PC-3 (cell line): ENCODE measurements around the gene AFTPH. TPM values are rescaled to one million over a fixed set of nuclear protein-coding genes. Genes with fewer than 3 reads are reported as not detected.

ENCODE experiments used
- ATAC-seq: fragments of 200-7000 bp; cut with Tn5 transposase; 2 replicates; pipeline ENCODE4 v1.9.1; 2020; ENCODE audit warnings: mild to moderate bottlenecking, moderate library complexity
- BruUV-seq: library from RNA; stranded (reverse); fragments of 400-500 nt; replicated peaks from 2 replicates; lab custom pipeline; 2021; lab: Mats Ljungman, UMichigan
- CTCF ChIA-PET: fragments of 300-600 bp; sonication (Branson Sonifier 250); formaldehyde crosslinking; loops from one replicate; lab custom pipeline; 2022; ENCODE audit warnings: antibody characterized with exemption; lab: Charles Lee
- POLR2A ChIA-PET: fragments of 300-600 bp; sonication (Branson Sonifier 250); formaldehyde crosslinking; loops from one replicate; lab custom pipeline; 2022; ENCODE audit warnings: antibody characterized with exemption; ENCODE audit not compliant: unreplicated experiment; lab: Charles Lee
- DNase-seq: peaks from one replicate; pipeline ENCODE4 v3.0.0-alpha.2; 2015
- H2AFZ ChIP-seq: fragments of 300-600 bp; sonication (generic); 2 replicates; pipeline ENCODE4 v1.6.0; 2016; ENCODE audit warnings: antibody characterized with exemption, low read length
- H3F3A ChIP-seq: fragments of 300-600 bp; sonication (generic); one replicate; pipeline ENCODE4 v1.6.0; 2017; ENCODE audit warnings: antibody characterized with exemption, low read length, control low read depth, mild to moderate bottlenecking; ENCODE audit not compliant: unreplicated experiment
- H3K27ac ChIP-seq: fragments of 300-600 bp; sonication (generic); 2 replicates; pipeline ENCODE4 v1.5.1; 2016; ENCODE audit warnings: mild to moderate bottlenecking, low read length
- H3K27me3 ChIP-seq: fragments of 300-600 bp; sonication (generic); 2 replicates; pipeline ENCODE4 v1.6.1; 2016; ENCODE audit warnings: low read length, mixed read lengths
- H3K36me3 ChIP-seq: fragments of 300-600 bp; sonication (generic); 2 replicates; pipeline ENCODE4 v1.6.1; 2016; ENCODE audit warnings: low read depth, mixed run types, low read length, mixed read lengths
- H3K4me1 ChIP-seq: fragments of 300-600 bp; sonication (generic); 2 replicates; pipeline ENCODE4 v1.5.1; 2016; ENCODE audit warnings: low read length; ENCODE audit not compliant: insufficient read depth
- H3K4me2 ChIP-seq: fragments of 300-600 bp; sonication (generic); 2 replicates; pipeline ENCODE4 v1.6.0; 2016; ENCODE audit warnings: low read length
- H3K4me3 ChIP-seq: fragments of 300-600 bp; sonication (generic); 2 replicates; pipeline ENCODE4 v1.5.1; 2016; ENCODE audit warnings: mild to moderate bottlenecking, low read length, mixed read lengths
- H3K79me2 ChIP-seq: fragments of 300-600 bp; sonication (generic); 2 replicates; pipeline ENCODE4 v1.6.1; 2017; ENCODE audit warnings: low read length, mixed read lengths
- H3K9ac ChIP-seq: fragments of 300-600 bp; sonication (generic); 2 replicates; pipeline ENCODE4 v1.6.0; 2016; ENCODE audit warnings: mild to moderate bottlenecking, low read length
- H3K9me2 ChIP-seq: fragments of 300-600 bp; sonication (generic); replicated peaks from 2 replicates; pipeline ENCODE4 v1.6.1; 2016; ENCODE audit warnings: mixed run types, low read length, mixed read lengths
- H3K9me3 ChIP-seq: fragments of 300-600 bp; sonication (generic); 2 replicates; pipeline ENCODE4 v1.6.1; 2016; ENCODE audit warnings: low read length, mixed read lengths
- H4K20me1 ChIP-seq: fragments of 300-600 bp; sonication (generic); 2 replicates; pipeline ENCODE4 v1.6.1; 2016; ENCODE audit warnings: low read length, mixed read lengths
- CTCF ChIP-seq: fragments of 300-600 bp; sonication (generic); conservative IDR thresholded peaks from 2 replicates; pipeline ENCODE4 v1.5.1; 2017; ENCODE audit warnings: antibody characterized with exemption, low read depth, mild to moderate bottlenecking, low read length
- EZH2 ChIP-seq: fragments of 300-600 bp; sonication (generic); IDR thresholded peaks from one replicate; pipeline ENCODE4 v1.6.1; 2017; ENCODE audit warnings: antibody characterized with exemption, mild to moderate bottlenecking, low read length; ENCODE audit not compliant: unreplicated experiment
- EZH2phosphoT487 ChIP-seq: fragments of 300-600 bp; sonication (generic); IDR thresholded peaks from 2 replicates; pipeline ENCODE4 v1.6.1; 2018; ENCODE audit warnings: mild to moderate bottlenecking, antibody characterized with exemption, low read length, borderline replicate concordance
- intact Hi-C: fragments of 100-400 bp; cut with micrococcal nuclease; formaldehyde crosslinking; loops from 2 replicates; pipeline ENCODE4 v1.9.0; 2023
- total RNA-seq: library from RNA; depleted of rRNA; stranded (reverse); fragments of >200 nt; gene quantifications from 2 replicates; pipeline ENCODE4 v1.2.3, GENCODE V29; 2014

Gene AFTPH
- total RNA-seq, 1 experiment from 2014 or later, result 26.6 TPM

GRCh38 chr2:64485961-64486360 is 38.2 kb upstream of the AFTPH start:
- no peak overlapping the region for H3K27ac ChIP-seq
- H3K9me3 ChIP-seq, result no peaks in the 10 kb centered on the region
- H3K4me2 ChIP-seq, result 0 out of 2 replicates have a peak overlapping the region, but pooled peaks have one; percentile 14
- no peaks in the 10 kb centered on the region for H3K9me2 ChIP-seq
- peak; percentile 26 for DNase-seq
- POLR2A ChIA-PET, result interaction anchor here (1.0 kb wide), 1 partner anchor 282 kb away, joined by 8 read pairs; no protein-coding TSS in a partner anchor
- TF ChIP-seq EZH2 (no peak), EZH2phosphoT487 (no peak), CTCF (no peak)
- BruUV-seq, result no TSS peak
- H2AFZ ChIP-seq, result no peak overlapping the region
- H3F3A ChIP-seq, result no peaks in the 10 kb centered on the region
- no peaks in the 10 kb centered on the region for H3K36me3 ChIP-seq
- no peaks in the 10 kb centered on the region for H4K20me1 ChIP-seq
- peaks cover 21% of the 10 kb centered on the region for H3K4me1 ChIP-seq
- no peaks in the 10 kb centered on the region for H3K27me3 ChIP-seq
- intact Hi-C loops, result loop anchor here (5.0 kb wide), 1 partner anchor 439 kb away; no protein-coding TSS in a partner anchor
- no peak overlapping the region for H3K9ac ChIP-seq
- no peaks in the 10 kb centered on the region for H3K79me2 ChIP-seq
- CTCF ChIA-PET, result interaction anchor here (0.6 to 1.2 kb wide), 2 partner anchors 101 to 155 kb away, joined by 3 to 7 read pairs; no protein-coding TSS in a partner anchor
- no peak overlapping the region for H3K4me3 ChIP-seq
- ATAC-seq, result no peak; the same call in 1 of the 2 replicates

DNA sequence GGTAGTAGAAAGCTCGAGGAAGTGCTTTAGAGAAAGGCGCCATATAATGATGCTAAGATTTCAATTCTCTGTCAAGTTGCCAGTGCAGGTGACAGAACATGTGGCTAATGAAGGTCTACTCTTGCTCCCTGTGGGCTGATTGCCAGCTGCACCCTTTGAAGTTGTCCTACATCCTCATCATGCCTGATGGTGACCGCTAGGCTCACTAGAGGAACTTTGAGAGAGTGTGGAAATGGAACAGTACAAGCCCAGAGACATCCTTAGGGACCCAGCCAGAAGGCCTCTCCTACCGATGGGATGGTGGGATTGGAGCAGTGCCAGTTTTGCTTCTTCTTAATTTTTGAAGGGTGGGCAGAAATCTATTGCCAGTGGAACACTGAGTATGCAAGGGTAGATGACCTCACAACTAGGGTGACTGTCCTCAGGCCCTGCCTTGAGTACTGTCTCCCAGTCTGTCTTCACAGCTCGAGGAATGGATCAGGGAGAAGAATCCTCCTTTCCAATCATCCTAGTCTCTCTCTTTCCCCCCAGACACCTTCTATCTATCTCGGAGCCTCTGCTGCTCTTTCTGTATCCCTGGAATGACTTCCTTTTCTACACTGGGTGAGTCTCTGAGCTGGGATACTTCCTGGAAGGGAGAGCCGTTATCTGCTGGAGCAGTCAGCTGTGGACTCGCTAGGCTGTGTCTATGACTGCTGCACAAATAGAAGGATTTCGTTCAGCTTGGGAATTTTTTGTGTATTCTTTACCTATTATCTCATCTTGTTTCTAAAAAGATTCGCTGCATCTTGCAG is 36.7 kb upstream of the AFTPH start:
- Histone ChIP-seq H3K4me2 (no peak overlapping the region), H3F3A (no peaks in the 10 kb centered on the region), H3K79me2 (no peaks in the 10 kb centered on the region), H4K20me1 (no peaks in the 10 kb centered on the region), H2AFZ (no peak overlapping the region), H3K9me3 (no peaks in the 10 kb centered on the region), H3K27ac (no peak overlapping the region), H3K4me3 (no peak overlapping the region), H3K9me2 (no peaks in the 10 kb centered on the region), H3K27me3 (no peaks in the 10 kb centered on the region), H3K36me3 (no peaks in the 10 kb centered on the region), H3K9ac (no peak overlapping the region), H3K4me1 (peaks cover 19% of the 10 kb centered on the region)
- CTCF ChIA-PET, result interaction anchor here (0.6 to 1.6 kb wide), 3 partner anchors 75 to 159 kb away, joined by 3 to 15 read pairs (median 5); no protein-coding TSS in a partner anchor
- ATAC-seq (peak; percentile 5; the same call in 1 of the 2 replicates), DNase-seq (no peak)
- POLR2A ChIA-PET, result interaction anchor here (0.5 to 0.7 kb wide), 3 partner anchors 74 to 896 kb away, joined by 3 to 6 read pairs (median 6); no protein-coding TSS in a partner anchor
- no TSS peak for BruUV-seq
- intact Hi-C loops, result loop anchor here (1.0 to 5.0 kb wide), 2 partner anchors 156 to 440 kb away; no protein-coding TSS in a partner anchor
- TF ChIP-seq EZH2 (no peak), EZH2phosphoT487 (no peak), CTCF (no peak)
